Fibroblast of pulmonary artery (primary cell): Measurements from ENCODE around the gene ETV1.

Experiments used
- DNase-seq: peaks from one replicate; pipeline ENCODE4 v3.0.0-alpha.2; 2010; ENCODE audit warnings: low read depth
- H3K4me3 ChIP-seq: replicated peaks from 2 replicates; pipeline ENCODE4 v1.5.1; 2011; ENCODE audit warnings: low read depth, mild to moderate bottlenecking, control low read depth, low read length, moderate library complexity
- CTCF ChIP-seq: IDR thresholded peaks from 2 replicates; pipeline ENCODE4 v1.5.1; 2011; ENCODE audit warnings: mild to moderate bottlenecking, control low read depth, low read length, inconsistent platforms; ENCODE audit errors: missing control alignments

The ETV1 gene

GRCh38 chr7:13904007-13904406 lies 85.5 kb downstream of the ETV1 start:
- TF ChIP-seq CTCF: no peak
- DNase-seq: peak; percentile 85

GRCh38 chr7:13901577-13901976 lies 87.9 kb downstream of the ETV1 start:
- H3K4me3 ChIP-seq: no peak overlapping the region
- TF ChIP-seq CTCF: no peak
- DNase-seq: no peak

More at GRCh38 chr7:13904007-13904406, 85.5 kb downstream of the ETV1 start:
- H3K4me3 ChIP-seq: no peak overlapping the region

- H3K4me3 ChIP-seq: no peak overlapping the region
- DNase-seq: no peak
- no peak for TF ChIP-seq CTCF
Observed at GRCh38 chr7:13898957-13899670, 90.4 kb downstream of the ETV1 start.

GRCh38 chr7:13897819-13898218 lies 91.6 kb downstream of the ETV1 start:
- no peak overlapping the region for H3K4me3 ChIP-seq
- peak; percentile 36 for DNase-seq
- TF ChIP-seq CTCF: no peak

- no peak for TF ChIP-seq CTCF
- DNase-seq: no peak
- no peak overlapping the region for H3K4me3 ChIP-seq
Observed at GRCh38 chr7:13894954-13895353, 94.5 kb downstream of the ETV1 start.

GRCh38 chr7:13894377-13894776 lies 95.1 kb downstream of the ETV1 start:
- TF ChIP-seq CTCF: no peak
- no peak overlapping the region for H3K4me3 ChIP-seq
- no peak for DNase-seq

- TF ChIP-seq CTCF: no peak
- no peak for DNase-seq
- H3K4me3 ChIP-seq: no peak overlapping the region
Observed at GRCh38 chr7:13890793-13891192, 98.7 kb downstream of the ETV1 start.
